OCI-LY7 (cell line): ENCODE data around the gene SHROOM3. TPM values are rescaled to one million over a fixed set of nuclear protein-coding genes. Genes with fewer than 3 reads are reported as not detected.
"Not testable (repeated sequence)": the region's sequence is repeated elsewhere in the genome, so short reads cannot be mapped to it uniquely, and the experiment has no call there.

ENCODE experiments used
- BruUV-seq: library from RNA; stranded (reverse); fragments of 400-500 nt; replicated peaks from 2 replicates; lab custom pipeline; 2021; lab: Mats Ljungman, UMichigan
- CTCF ChIA-PET: fragments of 300-600 bp; sonication (Branson Sonifier 250); formaldehyde crosslinking; loops from one replicate; lab custom pipeline; 2022; ENCODE audit warnings: antibody characterized with exemption; ENCODE audit not compliant: unreplicated experiment; lab: Charles Lee
- POLR2A ChIA-PET: fragments of 300-600 bp; sonication (Branson Sonifier 250); formaldehyde crosslinking; loops from one replicate; lab custom pipeline; 2022; ENCODE audit warnings: antibody characterized with exemption; lab: Charles Lee
- DNase-seq: peaks from one replicate; pipeline ENCODE4 v3.0.0-alpha.2; 2015; ENCODE audit warnings: low spot score
- H2AFZ ChIP-seq: fragments of 200-600 bp; sonication (generic), shearing (Covaris generic); 2 replicates; pipeline ENCODE4 v1.6.1; 2014; ENCODE audit warnings: mild to moderate bottlenecking, antibody characterized with exemption, low read length, moderate library complexity
- H3K27ac ChIP-seq: fragments of 200-600 bp; sonication (generic); 2 replicates; pipeline ENCODE4 v1.5.1; 2014; ENCODE audit warnings: mixed run types, low read depth, mild to moderate bottlenecking, moderate library complexity, low read length, inconsistent platforms; ENCODE audit not compliant: poor library complexity, severe bottlenecking
- H3K36me3 ChIP-seq: fragments of 200-600 bp; sonication (generic); 2 replicates; pipeline ENCODE4 v1.6.1; 2014; ENCODE audit warnings: mild to moderate bottlenecking, antibody characterized with exemption, low read length, moderate library complexity, mixed read lengths; ENCODE audit not compliant: insufficient read depth
- H3K4me1 ChIP-seq: fragments of 200-600 bp; sonication (generic); 2 replicates; pipeline ENCODE4 v1.5.1; 2014; ENCODE audit warnings: mild to moderate bottlenecking, low read length; ENCODE audit not compliant: insufficient read depth, poor library complexity, severe bottlenecking
- H3K4me2 ChIP-seq: fragments of 200-600 bp; sonication (generic); 2 replicates; pipeline ENCODE4 v1.6.1; 2014; ENCODE audit warnings: mild to moderate bottlenecking, low read length
- H3K4me3 ChIP-seq: fragments of 200-600 bp; sonication (generic); 2 replicates; pipeline ENCODE4 v1.5.1; 2014; ENCODE audit warnings: mild to moderate bottlenecking, low read depth, low read length; ENCODE audit not compliant: poor library complexity, severe bottlenecking
- H3K79me2 ChIP-seq: fragments of 200-600 bp; sonication (generic); 2 replicates; pipeline ENCODE4 v1.6.1; 2016; ENCODE audit warnings: low read depth, mild to moderate bottlenecking, low read length, moderate library complexity, mixed read lengths; ENCODE audit not compliant: insufficient read depth
- H3K9me2 ChIP-seq: fragments of 200-600 bp; sonication (generic); 2 replicates; pipeline ENCODE4 v1.6.1; 2016; ENCODE audit warnings: mild to moderate bottlenecking, low read length, mixed read lengths; ENCODE audit not compliant: insufficient read depth
- H3K9me3 ChIP-seq: fragments of 200-600 bp; sonication (generic); 2 replicates; pipeline ENCODE4 v1.6.1; 2014; ENCODE audit warnings: mild to moderate bottlenecking, mixed run types, low read length, mixed read lengths
- H4K20me1 ChIP-seq: fragments of 200-600 bp; sonication (generic); 2 replicates; pipeline ENCODE4 v1.6.1; 2014; ENCODE audit warnings: mild to moderate bottlenecking, antibody characterized with exemption, low read length, moderate library complexity, mixed read lengths; ENCODE audit not compliant: insufficient read depth
- EZH2phosphoT487 ChIP-seq: fragments of 200-600 bp; sonication (generic); IDR thresholded peaks from 2 replicates; pipeline ENCODE4 v1.6.1; 2018; ENCODE audit warnings: low read depth, borderline replicate concordance, mild to moderate bottlenecking, mixed run types, antibody characterized with exemption, low read length, moderate library complexity, mixed read lengths
- intact Hi-C: fragments of 100-400 bp; cut with micrococcal nuclease; formaldehyde crosslinking; loops from one replicate; pipeline ENCODE4 v1.10.0; 2022; ENCODE audit not compliant: unreplicated experiment
- total RNA-seq, 2 experiments: library from RNA; depleted of rRNA in 1 of 2; stranded (reverse); fragments of >200 nt in 1 of 2; shearing (Covaris generic) in 1 of 2; gene quantifications; 2 replicates each; pipeline ENCODE4 v1.2.3, GENCODE V29; 2014 to 2022
- TF ChIP-seq, protein P1 (sequence below): fragments of 200-600 bp; sonication (generic); conservative IDR thresholded peaks from 2 replicates; pipeline ENCODE4 v1.5.1; 2014; ENCODE audit warnings: mild to moderate bottlenecking, antibody characterized with exemption, low read length, moderate library complexity, mixed read lengths

SHROOM3 gene
- total RNA-seq, 2 experiments from 2014 or later, result not detected

DNA sequence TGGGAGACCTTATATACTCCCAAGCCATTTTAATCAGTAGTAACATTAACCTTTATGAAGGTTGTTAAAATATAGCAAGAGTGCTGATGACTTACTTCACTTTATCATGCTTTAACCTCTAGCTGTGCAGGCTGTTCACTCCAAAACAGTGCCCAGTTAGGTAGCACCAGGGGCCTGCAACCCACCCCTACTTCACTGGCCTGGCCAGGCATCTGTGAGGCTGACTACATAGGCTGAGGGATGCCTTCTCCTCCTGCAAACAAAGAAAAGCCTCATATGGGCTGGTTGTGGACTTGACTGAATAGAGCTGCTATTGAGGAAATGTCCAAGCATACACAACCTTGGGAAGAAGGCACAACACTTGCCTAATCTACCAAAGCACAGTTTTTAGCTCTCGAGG lies 172.8 kb downstream of the SHROOM3 start:
- ChIA-PET CTCF (no interaction called here), POLR2A (no interaction called here)
- BruUV-seq, result no TSS peak
- Histone ChIP-seq H3K4me1 (no peaks in the 10 kb centered on the region), H3K36me3 (no peaks in the 10 kb centered on the region), H3K9me2 (no peaks in the 10 kb centered on the region), H4K20me1 (no peaks in the 10 kb centered on the region), H3K27ac (no peak overlapping the region), H2AFZ (no peak overlapping the region), H3K9me3 (no peaks in the 10 kb centered on the region), H3K4me2 (no peak overlapping the region), H3K4me3 (no peak overlapping the region), H3K79me2 (no peaks in the 10 kb centered on the region)
- TF ChIP-seq, protein P1, sequence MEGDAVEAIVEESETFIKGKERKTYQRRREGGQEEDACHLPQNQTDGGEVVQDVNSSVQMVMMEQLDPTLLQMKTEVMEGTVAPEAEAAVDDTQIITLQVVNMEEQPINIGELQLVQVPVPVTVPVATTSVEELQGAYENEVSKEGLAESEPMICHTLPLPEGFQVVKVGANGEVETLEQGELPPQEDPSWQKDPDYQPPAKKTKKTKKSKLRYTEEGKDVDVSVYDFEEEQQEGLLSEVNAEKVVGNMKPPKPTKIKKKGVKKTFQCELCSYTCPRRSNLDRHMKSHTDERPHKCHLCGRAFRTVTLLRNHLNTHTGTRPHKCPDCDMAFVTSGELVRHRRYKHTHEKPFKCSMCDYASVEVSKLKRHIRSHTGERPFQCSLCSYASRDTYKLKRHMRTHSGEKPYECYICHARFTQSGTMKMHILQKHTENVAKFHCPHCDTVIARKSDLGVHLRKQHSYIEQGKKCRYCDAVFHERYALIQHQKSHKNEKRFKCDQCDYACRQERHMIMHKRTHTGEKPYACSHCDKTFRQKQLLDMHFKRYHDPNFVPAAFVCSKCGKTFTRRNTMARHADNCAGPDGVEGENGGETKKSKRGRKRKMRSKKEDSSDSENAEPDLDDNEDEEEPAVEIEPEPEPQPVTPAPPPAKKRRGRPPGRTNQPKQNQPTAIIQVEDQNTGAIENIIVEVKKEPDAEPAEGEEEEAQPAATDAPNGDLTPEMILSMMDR, result no peak
- TF ChIP-seq EZH2phosphoT487, result no peak
- intact Hi-C loops, result no loop called here
- DNase-seq, result no peak

DNA sequence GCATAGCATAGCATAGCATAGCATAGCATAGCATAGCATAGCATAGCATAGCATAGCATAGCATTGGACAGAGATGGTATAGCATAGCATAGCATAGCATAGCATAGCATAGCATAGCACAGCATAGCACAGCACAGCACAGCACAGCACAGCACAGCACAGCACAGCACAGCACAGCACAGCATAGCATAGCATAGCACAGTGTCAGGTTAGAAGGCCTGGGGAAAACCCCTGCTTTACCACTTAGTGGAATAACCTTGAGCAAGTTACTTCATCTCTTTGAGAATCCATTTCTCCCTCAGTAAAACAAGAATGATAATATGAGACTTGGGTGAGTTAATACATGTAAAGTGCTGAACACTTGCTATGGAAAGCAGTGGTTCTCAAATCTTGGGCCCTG lies 173.5 kb downstream of the SHROOM3 start:
- H3K4me3 ChIP-seq, BruUV-seq, H2AFZ ChIP-seq, intact Hi-C loops, H3K9me3 ChIP-seq, H3K4me2 ChIP-seq, POLR2A ChIA-PET, H3K4me1 ChIP-seq, H3K9me2 ChIP-seq, H4K20me1 ChIP-seq, H3K27ac ChIP-seq, H3K36me3 ChIP-seq, CTCF ChIA-PET, DNase-seq, H3K79me2 ChIP-seq: not testable (repeated sequence)

DNA sequence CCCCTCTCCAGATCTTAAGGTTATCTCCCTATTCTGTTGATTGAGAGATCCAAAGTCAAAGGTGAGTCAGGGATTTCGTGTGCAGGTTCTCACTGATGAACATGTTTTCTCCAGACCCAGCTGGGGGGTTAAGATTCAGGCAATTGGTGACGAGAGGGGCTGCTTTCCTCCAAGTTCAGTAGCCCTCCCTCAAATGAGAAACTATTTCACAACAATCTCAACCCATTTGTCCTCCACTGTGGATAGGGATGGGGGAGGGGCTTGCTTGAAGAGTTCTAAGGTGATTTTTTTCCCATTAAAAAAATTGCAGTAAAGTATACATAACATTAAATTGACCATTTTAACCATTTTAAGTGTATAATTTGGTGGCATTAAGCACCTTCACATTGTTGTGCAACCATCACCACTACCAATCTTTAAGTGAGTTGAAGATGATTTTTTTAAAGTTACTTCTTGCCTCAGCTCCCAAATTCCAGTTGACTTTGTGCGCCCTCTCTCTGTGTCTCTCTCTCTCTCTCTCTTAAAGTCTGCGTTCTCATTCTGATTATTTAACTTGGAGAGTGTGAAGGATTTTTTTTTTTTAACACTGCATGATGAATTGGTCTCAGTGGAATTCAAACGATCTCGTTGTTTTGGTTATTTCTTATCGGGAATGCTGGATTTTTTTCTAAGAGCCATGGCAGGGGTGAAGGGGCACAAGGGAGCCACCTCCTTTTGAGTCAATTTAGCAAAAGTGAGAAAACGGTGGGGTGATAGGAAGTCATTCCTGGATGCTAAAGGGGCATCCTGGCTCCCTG lies 175.9 kb downstream of the SHROOM3 start:
- no peaks in the 10 kb centered on the region for H4K20me1 ChIP-seq
- intact Hi-C loops, result no loop called here
- CTCF ChIA-PET, result no interaction called here
- no TSS peak for BruUV-seq
- no peak overlapping the region for H3K4me3 ChIP-seq
- no peak for TF ChIP-seq EZH2phosphoT487
- TF ChIP-seq, protein P1, result no peak
- no peak for DNase-seq
- H3K4me2 ChIP-seq, result no peak overlapping the region
- H3K27ac ChIP-seq, result no peak overlapping the region
- POLR2A ChIA-PET, result no interaction called here
- no peaks in the 10 kb centered on the region for H3K9me3 ChIP-seq
- H2AFZ ChIP-seq, result no peak overlapping the region
- no peaks in the 10 kb centered on the region for H3K4me1 ChIP-seq
- H3K9me2 ChIP-seq, result no peaks in the 10 kb centered on the region
- H3K36me3 ChIP-seq, result no peaks in the 10 kb centered on the region
- H3K79me2 ChIP-seq, result no peaks in the 10 kb centered on the region
